HG03432 (cell line): ENCODE data around the gene ZFP69B.
"Not testable (repeated sequence)": the region's sequence is repeated elsewhere in the genome, so short reads cannot be mapped to it uniquely, and the experiment has no call there.

Source experiments
- ATAC-seq: cut with Tn5 transposase; IDR thresholded peaks from one replicate; pipeline ENCODE4 v1.9.1; 2021; ENCODE audit warnings: mild to moderate bottlenecking, moderate library complexity; ENCODE audit not compliant: unreplicated experiment

The ZFP69B gene

GRCh38 chr1:40435471-40435870 lies 14.8 kb upstream of the ZFP69B start:
- no peak for ATAC-seq

GRCh38 chr1:40435876-40436275 lies 14.4 kb upstream of the ZFP69B start:
- no peak for ATAC-seq

GRCh38 chr1:40438391-40439015 lies 11.8 kb upstream of the ZFP69B start:
- ATAC-seq: no peak

GRCh38 chr1:40439247-40439646 lies 11.0 kb upstream of the ZFP69B start:
- no peak for ATAC-seq

GRCh38 chr1:40450495-40451237 lies 390 bp downstream of the ZFP69B start:
- peak; percentile 40 for ATAC-seq

- ATAC-seq: no peak
Measured at GRCh38 chr1:40451238-40451585, 936 bp downstream of the ZFP69B start.

GRCh38 chr1:40454873-40455272 lies 4.6 kb downstream of the ZFP69B start:
- ATAC-seq: no peak

- ATAC-seq: no peak
Measured at GRCh38 chr1:40462956-40463590, 12.8 kb downstream of the ZFP69B start.

GRCh38 chr1:40469327-40469726 lies 19.1 kb downstream of the ZFP69B start:
- ATAC-seq: no peak

GRCh38 chr1:40475268-40475667 lies 25.0 kb downstream of the ZFP69B start:
- no peak for ATAC-seq

GRCh38 chr1:40476924-40477677 lies 26.8 kb downstream of the ZFP69B start, which contains the start of gene ZFP69:
ZFP69 (plus strand) TSS chr1:40477290; CDS start chr1:40479362, 2,072 bp downstream.
- no peak for ATAC-seq

GRCh38 chr1:40477678-40478053 lies 27.4 kb downstream of the ZFP69B start:
- ATAC-seq: no peak

GRCh38 chr1:40478276-40478675 lies 28.0 kb downstream of the ZFP69B start:
- no peak for ATAC-seq

GRCh38 chr1:40479156-40479555 lies 28.9 kb downstream of the ZFP69B start:
- no peak for ATAC-seq

- ATAC-seq: no peak
Measured at GRCh38 chr1:40495315-40495903, 45.1 kb downstream of the ZFP69B start.

- ATAC-seq: not testable (repeated sequence)
Measured at GRCh38 chr1:40502651-40503050, 52.4 kb downstream of the ZFP69B start.

GRCh38 chr1:40507973-40508372 lies 57.7 kb downstream of the ZFP69B start:
- ATAC-seq: no peak

GRCh38 chr1:40508375-40509341 lies 58.4 kb downstream of the ZFP69B start, which contains the start of gene EXO5:
EXO5 (plus strand) TSS chr1:40508767; CDS start chr1:40514545, 5,778 bp downstream.
- ATAC-seq: peak; percentile 89
